ENCODE results near the gene IL26.

IL26 gene

DNA sequence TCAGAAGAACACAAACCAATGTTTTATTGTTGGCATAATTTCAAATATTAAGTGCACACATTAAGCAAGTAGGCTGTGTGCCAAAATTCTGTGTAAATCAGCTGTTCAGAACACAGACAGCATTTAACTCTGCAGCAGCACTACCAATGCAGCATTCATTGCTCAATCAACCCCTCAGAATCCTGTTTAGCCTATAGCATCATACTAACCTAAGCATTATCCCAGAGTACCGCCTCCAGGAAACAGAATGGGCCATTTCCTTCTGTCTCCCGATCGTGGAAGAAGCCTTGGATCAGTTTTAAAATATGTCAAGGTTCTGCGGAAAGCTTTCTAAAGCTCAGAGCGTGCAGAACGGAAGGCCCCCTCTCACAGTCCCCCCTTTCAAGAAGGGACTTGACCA is 3.3 kb downstream of the IL26 start:
- TF ChIP-seq, protein P1, sequence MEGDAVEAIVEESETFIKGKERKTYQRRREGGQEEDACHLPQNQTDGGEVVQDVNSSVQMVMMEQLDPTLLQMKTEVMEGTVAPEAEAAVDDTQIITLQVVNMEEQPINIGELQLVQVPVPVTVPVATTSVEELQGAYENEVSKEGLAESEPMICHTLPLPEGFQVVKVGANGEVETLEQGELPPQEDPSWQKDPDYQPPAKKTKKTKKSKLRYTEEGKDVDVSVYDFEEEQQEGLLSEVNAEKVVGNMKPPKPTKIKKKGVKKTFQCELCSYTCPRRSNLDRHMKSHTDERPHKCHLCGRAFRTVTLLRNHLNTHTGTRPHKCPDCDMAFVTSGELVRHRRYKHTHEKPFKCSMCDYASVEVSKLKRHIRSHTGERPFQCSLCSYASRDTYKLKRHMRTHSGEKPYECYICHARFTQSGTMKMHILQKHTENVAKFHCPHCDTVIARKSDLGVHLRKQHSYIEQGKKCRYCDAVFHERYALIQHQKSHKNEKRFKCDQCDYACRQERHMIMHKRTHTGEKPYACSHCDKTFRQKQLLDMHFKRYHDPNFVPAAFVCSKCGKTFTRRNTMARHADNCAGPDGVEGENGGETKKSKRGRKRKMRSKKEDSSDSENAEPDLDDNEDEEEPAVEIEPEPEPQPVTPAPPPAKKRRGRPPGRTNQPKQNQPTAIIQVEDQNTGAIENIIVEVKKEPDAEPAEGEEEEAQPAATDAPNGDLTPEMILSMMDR (IDR thresholded peaks at IDR 0.05): no peak

DNA sequence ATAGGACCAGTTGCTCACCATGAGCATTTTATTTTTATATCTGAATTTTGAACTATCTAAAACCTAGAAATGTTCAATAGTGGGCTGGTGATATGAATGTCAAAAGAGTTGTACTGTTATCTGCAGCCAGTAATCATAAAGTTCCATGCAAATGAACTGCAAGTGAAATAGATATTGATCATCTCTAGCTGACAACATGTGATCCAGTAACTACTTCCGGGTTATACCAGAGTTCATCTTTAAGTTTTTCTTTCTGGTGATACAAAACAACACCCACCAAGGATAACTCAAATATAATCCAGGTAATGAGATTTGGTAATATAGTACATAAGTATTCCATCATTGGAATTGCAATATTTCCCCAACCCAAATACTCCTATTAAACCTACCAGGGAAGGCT is 4.1 kb downstream of the IL26 start:
- TF ChIP-seq, protein P1 (IDR thresholded peaks at IDR 0.05): no peak

DNA sequence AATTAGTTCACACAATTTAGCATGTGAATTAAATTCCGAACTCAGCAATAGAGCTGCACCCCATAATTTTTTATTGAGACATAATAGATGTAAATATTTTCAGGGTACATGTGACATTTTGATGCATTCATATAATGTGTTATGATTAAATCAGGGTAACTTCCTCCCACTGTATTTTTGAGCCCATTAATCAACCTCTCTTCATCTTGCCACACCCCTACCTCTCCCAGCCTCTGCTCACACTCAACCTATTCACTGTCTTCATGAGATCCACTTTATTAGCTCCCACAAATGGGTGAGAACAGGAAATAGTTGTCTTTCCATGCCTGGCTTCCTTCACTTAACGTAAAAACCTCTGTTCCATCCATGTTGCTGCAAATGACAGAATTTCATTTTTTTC is 14.7 kb downstream of the IL26 start:
- TF ChIP-seq, protein P1 (IDR thresholded peaks at IDR 0.05): no peak

DNA sequence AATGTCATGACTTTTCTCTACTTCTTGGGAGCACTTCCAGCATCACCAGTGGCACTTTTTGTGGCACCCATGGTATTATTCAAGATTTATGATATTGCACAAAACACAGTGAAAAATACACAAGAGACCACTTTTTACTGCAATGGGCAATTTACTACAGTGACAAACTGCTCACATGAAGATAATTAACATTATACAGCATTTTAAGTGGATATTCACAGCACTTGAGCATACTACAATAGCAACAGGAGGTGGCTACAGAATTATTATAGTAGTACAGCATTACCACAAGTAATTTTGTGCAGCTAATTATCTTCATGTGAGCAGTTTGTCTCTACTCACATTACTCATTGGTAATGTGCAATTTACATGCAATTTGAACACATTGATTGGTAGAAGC is 18.3 kb downstream of the IL26 start:
- TF ChIP-seq, protein P1 (IDR thresholded peaks at IDR 0.05): no peak

DNA sequence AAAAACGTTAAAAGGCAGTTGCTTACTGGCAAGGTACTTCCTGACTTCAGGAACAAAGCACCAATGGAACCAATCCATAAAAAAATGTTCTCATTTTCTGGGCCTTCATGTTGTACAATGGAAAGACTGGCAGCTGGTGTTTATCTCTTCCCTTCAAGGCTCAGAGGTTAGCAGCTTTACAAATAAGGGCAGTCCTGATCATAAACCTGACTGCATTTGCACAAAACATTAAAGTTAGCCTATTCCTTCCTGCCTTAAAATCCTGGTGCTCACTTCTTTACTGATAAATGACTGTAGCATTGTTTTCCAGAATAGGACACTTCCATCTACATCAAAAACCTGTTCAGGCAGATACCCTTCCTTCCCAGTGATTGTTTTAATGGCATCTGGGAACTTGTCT is 19.2 kb downstream of the IL26 start:
- TF ChIP-seq, protein P1 (IDR thresholded peaks at IDR 0.05): no peak

DNA sequence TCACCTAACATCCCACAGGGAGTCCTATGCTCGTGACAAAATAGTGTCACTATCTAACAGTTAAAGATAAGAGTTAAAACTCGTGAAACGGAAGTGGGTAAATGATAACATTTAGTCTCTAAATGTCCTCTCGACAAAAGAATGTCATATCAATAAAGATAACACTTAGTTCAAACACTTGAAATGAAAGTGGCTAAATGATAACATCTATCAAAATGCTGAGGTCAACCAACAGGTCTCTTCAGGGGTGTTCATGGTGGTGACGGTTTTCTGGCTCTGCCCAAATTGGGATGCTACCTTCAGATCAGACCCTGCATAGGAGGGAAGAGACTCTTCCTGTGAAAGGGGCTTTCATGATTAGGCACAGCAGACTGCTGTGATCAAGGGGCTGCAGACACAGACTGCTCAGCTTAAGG is 22.1 kb downstream of the IL26 start:
- TF ChIP-seq, protein P1 (IDR thresholded peaks at IDR 0.05): no peak

DNA sequence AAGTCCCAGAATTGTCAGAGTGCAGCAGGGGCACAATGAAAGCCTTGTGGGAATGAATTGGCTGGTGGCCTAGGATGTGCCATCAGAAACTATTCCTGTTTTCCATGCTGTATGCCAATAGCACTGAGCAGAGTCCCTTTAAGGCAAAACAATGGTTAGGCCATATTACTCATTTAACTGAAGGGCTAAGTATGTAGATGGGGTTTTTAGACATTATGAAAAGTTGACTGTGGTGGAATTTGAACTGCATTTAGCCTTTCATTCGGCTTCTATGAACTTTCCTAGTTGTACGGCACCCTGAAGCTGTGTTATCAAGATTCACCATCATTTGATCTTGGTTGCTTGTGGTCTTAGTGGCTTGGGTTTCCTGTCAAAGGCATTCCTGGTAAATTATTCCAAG is 24.8 kb downstream of the IL26 start:
- TF ChIP-seq, protein P1 (IDR thresholded peaks at IDR 0.05): no peak

DNA sequence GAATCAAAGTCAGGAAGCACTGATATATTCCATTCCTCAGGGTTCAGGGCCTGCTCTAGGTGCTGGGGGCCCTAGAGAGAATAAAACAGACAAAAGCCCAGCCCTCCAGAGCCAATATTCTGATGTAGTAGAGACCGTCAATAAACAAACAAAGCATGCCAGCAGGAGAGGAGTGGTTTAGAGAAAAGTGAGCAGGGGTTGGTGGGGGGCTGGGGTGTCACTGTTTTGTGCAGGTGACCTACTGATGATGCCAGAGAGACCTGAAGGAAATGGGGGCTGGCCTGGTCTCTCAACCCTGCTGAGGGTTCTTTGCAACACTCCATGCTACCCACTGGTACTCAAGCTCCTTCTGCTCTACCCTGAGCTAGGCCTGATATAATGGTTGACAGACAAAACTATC is 26.5 kb downstream of the IL26 start:
- TF ChIP-seq, protein P1 (IDR thresholded peaks at IDR 0.05): no peak

Measured in LNCAP (cell line).